ENCODE results near the gene INPP5A.

GRCh38 chr10:132592790-132593383 lies 55.3 kb downstream of the INPP5A start:
- no peak for TF ChIP-seq POLR2AphosphoS5 (IDR thresholded peaks at IDR 0.05; ENCODE audit: low read depth, low read length)
- TF ChIP-seq POLR2A (IDR thresholded peaks at IDR 0.05; ENCODE audit: low read depth, low read length): no peak
- no peak for TF ChIP-seq TAF1 (IDR thresholded peaks at IDR 0.05; ENCODE audit: low read depth, low read length)
- no peak for TF ChIP-seq PAX5 (IDR thresholded peaks at IDR 0.05; ENCODE audit: insufficient read depth, low read length, severe bottlenecking)
